NCI-H526 (cell line): ENCODE results near the gene KLHL6.
"Not testable (repeated sequence)": the region's sequence is repeated elsewhere in the genome, so short reads cannot be mapped to it uniquely, and the experiment has no call there.

ENCODE experiments used
- DNase-seq, 2 experiments: peaks; one replicate each; lab custom pipeline; 2025; lab: John Stamatoyannopoulos, UW

KLHL6 gene

GRCh38 chr3:183444748-183445147 is 110.8 kb downstream of the KLHL6 start:
- no peak for DNase-seq

- DNase-seq: no peak
Measured at GRCh38 chr3:183443395-183444385, 111.8 kb downstream of the KLHL6 start.

- DNase-seq: no peak
Measured at GRCh38 chr3:183442994-183443393, 112.5 kb downstream of the KLHL6 start.

- not testable (repeated sequence) for DNase-seq
Measured at GRCh38 chr3:183440521-183440920, 115.0 kb downstream of the KLHL6 start.

- no peak for DNase-seq
Measured at GRCh38 chr3:183439515-183439914, 116.0 kb downstream of the KLHL6 start.

GRCh38 chr3:183438735-183439134 is 116.8 kb downstream of the KLHL6 start:
- peak in 1 of 2 experiments; percentile 8 for DNase-seq

GRCh38 chr3:183437666-183438564 is 117.6 kb downstream of the KLHL6 start:
- no peak for DNase-seq
